ENCODE data around the gene G2E3.

GRCh38 chr14:30528778-30529642 is 29.9 kb upstream of the G2E3 start:
- TF ChIP-seq CTCF (conservative IDR thresholded peaks at IDR 0.05; ENCODE audit: low read depth, low read length) (no peak), EZH2 (IDR thresholded peaks at IDR 0.05; ENCODE audit: borderline replicate concordance, low read depth, low read length, poor library complexity, severe bottlenecking) (no peak)
